Stimulated activated CD8-positive, alpha-beta memory T cell treated with anti-CD3 and anti-CD28 coated beads, Interleukin-12 subunit alpha, Interleukin-12 subunit beta, amount 100 ng/mL, for 24 hours (primary cell): ENCODE measurements around the gene SLC29A4.

Experiments used
- DNase-seq: peaks from one replicate; pipeline ENCODE4 v3.0.0-alpha.2; 2020; ENCODE audit errors: extremely low read depth

Gene SLC29A4

GRCh38 chr7:5352440-5353010, 69.8 kb downstream of the SLC29A4 start:
- no peak for DNase-seq

DNA sequence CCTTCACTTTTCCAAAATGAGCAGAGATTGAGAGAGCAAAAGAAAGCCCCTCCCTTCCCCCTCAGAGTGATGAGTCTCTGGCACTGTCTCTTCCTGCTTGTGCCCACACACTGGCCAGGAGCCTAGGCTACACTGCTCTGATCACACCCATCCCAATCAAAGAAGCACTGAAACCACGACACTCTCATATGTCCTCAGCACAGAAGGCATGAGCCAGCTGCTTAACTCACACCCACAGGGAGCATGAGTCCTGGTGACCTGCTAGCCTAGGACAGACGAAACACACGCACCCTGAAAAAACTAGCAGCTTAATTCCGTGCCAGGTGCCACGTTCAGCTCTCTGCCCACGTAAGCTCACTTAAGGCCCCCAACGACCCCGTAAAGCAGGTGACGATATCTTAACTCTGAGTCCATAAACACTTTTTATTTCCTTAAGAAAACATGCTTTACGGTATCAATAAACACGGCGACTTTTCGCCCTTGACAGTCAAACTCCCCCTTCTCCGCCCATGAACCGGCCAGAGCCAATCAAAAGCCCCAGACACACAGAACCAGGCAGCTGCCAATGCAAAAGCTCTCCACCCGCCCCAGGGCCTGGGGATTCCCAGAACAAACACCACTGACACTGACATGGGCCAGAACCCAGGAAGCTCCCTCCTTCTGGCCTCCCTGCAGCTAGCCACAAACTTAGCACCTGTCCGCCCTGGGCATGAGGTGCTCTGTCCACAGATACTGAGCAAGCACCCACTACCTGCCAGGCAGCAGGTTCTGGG, 71.9 kb downstream of the SLC29A4 start:
- no peak for DNase-seq
